Cerebellar nuclear complex (tissue), 1 donor: ENCODE data around the gene DNAH2.
"Not testable (repeated sequence)": the region's sequence is repeated elsewhere in the genome, so short reads cannot be mapped to it uniquely, and the experiment has no call there.

Experiments
- DNase-seq, 2 experiments: peaks; one replicate each; lab custom pipeline; 2025; lab: John Stamatoyannopoulos, UW

DNAH2 gene

DNA sequence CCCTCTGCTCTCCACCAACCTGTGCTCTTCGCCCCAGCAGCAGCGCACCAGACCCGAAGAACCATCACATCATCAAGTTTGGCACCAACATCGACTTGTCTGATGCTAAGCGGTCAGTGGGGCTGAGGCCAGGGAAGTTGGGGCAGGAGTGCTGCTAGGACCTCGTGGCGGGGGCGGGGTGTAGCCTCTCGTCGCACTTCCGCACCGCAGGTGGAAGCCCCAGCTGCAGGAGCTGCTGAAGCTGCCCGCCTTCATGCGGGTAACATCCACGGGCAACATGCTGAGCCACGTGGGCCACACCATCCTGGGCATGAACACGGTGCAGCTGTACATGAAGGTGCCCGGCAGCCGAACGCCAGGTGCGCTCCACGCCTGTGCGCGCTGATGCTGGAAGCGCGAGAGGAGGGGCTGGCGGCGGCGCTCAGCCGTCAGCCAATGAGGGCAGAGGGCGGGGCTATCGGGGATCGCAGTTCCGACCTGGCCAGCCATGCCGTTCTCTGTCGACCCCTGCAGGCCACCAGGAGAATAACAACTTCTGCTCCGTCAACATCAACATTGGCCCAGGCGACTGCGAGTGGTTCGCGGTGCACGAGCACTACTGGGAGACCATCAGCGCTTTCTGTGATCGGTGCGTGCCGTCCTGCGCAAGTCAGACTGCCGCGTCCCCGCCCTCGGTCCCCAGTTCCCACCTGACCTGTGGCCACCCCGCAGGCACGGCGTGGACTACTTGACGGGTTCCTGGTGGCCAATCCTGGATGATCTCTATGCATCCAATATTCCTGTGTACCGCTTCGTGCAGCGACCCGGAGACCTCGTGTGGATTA lies 134.1 kb downstream of the DNAH2 start:
- peak; percentile 37 to 81 for DNase-seq

DNA sequence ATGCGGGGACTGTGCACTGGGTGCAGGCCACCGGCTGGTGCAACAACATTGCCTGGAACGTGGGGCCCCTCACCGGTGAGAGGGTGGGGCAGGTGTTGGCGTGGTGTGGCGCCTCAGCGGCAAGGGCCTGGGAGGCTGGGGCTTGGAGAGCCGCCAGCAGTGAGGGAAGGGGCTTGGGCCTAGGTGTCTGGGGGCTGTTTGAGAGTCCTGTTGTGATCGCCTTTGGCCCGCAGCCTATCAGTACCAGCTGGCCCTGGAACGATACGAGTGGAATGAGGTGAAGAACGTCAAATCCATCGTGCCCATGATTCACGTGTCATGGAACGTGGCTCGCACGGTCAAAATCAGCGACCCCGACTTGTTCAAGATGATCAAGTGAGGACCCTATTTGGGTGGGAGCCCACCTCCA lies 134.7 kb downstream of the DNAH2 start:
- DNase-seq, result no peak

- no peak for DNase-seq
Measured at GRCh38 chr17:7852919-7853690, 135.6 kb downstream of the DNAH2 start.

- DNase-seq, result no peak
Measured at GRCh38 chr17:7853691-7854038, 136.1 kb downstream of the DNAH2 start.

GRCh38 chr17:7854078-7854777 lies 136.7 kb downstream of the DNAH2 start:
- no peak for DNase-seq

DNA sequence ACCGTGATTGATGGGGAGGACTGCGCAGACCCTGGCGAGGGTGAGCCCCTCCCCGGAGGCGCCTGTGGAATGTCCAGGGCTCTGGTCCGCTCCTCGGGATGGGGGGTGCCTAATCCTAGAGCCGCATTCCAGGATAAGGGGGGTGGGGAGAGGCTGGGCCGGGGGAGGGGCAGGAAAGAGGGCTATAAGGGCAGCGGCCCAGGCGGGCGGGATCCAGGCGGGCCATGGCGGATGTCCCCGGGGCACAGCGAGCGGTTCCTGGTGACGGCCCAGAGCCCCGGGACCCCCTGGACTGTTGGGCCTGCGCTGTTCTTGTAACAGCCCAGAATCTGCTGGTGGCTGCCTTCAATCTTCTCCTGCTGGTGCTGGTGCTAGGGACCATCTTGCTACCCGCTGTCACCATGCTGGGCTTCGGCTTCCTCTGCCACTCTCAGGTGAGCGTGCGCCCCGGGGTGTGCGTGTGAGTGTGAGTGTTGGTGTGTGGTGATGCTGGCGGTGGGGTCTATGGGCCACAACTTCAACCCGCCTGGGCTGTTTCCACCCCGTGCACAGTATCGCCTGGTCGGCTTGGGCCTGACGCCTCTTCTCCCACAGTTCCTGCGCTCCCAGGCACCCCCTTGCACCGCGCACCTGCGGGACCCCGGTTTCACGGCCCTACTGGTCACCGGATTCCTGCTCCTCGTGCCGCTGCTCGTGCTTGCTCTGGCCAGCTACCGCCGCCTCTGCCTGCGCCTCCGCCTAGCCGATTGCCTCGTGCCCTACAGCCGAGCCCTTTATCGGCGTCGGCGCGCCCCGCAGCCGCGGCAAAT lies 137.5 kb downstream of the DNAH2 start, which contains the start of gene TMEM88:
TSS of gene TMEM88 (plus strand) at position 216 of the 809 bp plus-strand sequence. CDS start at position 225, 9 bp downstream.
- no peak for DNase-seq

DNA sequence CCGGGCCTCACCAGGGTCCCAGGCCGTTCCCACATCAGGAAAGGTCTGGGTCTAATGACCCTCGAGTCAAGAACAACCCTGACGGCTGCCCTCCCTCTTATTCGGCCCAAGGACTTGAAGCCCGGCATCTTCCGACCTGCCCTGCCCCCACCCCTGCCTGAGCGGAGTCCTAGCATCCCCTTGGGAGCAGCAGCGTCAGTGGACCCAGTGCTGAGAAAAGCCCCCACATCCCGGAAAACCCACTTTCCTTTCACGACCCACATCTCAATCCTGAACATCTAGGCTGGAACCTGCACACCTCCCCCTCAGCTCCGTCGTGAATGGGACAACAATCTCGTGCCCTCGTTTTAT lies 138.1 kb downstream of the DNAH2 start:
- DNase-seq, result no peak

GRCh38 chr17:7856011-7856810 lies 138.7 kb downstream of the DNAH2 start:
- DNase-seq, result no peak

DNA sequence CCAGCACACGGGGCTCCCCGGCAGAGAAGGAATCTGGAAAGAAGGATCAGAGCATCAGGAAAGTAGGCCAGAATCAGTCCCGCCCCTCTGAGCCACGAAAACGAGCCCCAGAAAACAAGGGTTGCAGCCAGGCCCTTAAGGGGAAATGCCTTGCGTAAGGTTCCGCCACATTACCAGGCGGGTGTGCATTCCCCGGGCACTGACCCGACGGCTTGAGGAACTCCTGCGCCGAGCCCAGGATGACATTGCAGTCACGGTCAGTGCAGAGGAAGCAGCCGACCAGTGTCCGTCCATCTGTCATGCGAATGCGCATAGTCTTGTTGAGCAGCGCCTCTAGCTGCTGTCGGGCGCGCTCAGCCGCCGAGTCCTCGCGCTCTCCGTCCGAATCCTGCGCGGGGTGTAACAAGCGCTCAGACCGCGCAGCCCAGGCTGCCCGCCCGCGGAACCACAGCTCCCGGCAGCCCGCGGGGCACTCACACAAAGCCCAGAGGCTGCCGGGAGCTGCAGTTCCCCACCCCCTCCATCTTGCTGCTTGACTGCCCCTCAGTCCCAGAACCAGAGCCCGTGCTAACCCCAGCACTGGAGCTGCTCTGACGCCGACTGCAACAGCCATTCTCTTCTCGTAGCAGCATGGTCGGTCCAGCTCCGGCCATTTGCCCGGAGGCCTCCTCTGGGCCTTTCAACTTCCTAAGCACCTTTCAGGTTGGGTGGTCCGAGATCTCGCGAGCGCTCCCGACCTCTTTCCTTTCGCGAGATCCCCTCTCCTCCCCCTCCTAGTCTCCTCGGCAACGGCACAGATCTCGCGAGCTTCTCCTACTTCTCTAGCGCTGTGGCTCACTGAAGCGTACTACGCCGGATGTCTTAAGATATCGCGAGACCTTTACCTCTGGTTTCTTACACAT lies 139.5 kb downstream of the DNAH2 start, which contains the start of gene NAA38:
TSS of gene NAA38 (minus strand) at position 749 of the 902 bp plus-strand sequence. CDS start at position 653, 96 bp downstream.
- DNase-seq, result peak; percentile 76 to 90

DNA sequence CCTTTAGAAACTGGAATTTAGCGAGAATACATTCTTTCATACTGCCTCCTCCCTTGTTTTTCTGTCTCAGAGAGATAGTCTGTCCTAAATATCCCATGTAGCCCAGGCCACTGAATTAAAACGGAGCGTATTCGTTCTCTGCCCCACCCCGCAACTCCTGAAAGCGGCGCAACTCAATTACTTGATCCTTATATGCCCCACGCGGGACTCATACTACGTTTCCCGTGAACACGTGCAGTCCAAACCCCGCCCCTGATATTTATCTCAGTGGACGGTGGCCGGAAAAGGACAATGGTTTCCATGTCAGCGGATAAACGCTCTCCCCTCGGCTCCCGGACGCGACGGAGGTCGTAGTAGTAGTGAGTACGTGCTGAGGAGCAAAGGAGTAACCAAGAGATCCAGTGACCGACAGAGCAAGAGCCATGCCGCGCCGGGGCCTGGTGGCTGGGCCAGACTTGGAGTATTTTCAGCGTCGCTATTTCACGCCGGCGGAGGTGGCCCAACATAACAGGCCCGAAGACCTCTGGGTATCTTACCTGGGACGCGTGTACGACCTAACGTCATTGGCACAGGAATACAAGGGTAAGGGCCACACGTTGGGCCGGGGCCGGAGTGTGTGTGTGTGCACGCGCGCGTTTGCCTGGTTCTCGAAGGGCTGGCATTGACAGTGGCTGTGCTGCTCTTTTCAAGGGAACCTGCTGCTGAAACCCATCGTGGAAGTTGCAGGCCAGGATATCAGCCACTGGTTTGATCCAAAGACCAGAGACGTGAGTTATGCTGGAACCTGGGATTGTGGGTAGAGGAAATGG lies 140.4 kb downstream of the DNAH2 start, which contains the start of gene CYB5D1:
TSS of gene CYB5D1 (plus strand) at position 291 of the 809 bp plus-strand sequence. CDS start at position 423, 132 bp downstream.
- DNase-seq, result peak; percentile 46 to 85

DNA sequence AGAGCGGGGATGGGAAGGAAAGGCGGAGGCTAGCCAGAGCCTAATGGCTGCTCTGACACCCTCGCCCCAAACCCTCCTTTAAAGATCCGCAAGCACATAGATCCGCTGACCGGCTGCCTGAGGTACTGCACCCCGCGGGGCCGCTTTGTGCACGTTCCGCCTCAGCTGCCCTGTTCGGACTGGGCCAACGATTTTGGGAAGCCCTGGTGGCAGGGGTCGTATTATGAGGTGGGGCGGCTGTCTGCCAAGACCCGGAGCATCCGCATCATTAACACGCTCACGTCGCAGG lies 140.9 kb downstream of the DNAH2 start:
- DNase-seq, result no peak

- no peak for DNase-seq
Measured at GRCh38 chr17:7859028-7859427, 141.5 kb downstream of the DNAH2 start.

DNA sequence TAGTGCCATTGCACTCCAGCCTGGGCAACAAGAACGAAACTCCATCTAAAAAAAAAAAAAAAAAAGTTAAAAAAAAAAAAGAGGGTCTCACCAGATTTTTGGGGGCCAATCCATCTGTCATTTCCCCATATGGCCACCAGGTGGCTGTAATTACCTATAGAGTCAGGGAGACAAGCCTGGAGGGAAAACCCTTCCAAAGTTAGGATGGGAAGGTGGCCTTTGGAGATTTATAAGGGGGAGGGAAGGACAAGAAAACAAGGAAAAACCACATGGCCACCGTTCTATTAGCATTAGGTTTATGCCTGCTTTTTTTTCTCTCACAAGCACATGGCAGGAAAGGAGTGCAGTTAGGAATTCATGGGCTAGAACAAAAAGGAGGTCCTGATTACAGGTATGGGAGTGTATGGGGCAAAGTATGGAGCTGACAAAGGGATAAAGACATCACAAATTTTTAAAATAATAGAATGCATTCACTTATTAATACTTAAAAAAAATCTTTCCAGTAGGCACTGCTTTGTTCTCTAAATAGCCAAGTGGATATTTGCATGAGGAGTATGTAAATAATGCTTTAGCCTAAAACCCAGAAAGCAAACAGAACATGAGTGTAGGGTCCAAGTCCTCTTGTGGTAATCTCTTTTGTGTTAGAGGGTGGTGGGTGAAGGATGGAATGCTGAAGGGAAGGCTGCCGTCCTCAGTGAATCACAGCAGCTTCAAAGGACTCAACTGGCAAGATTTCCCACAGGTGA lies 145.3 kb downstream of the DNAH2 start:
- peak in 1 of 2 experiments; percentile 22 for DNase-seq

DNA sequence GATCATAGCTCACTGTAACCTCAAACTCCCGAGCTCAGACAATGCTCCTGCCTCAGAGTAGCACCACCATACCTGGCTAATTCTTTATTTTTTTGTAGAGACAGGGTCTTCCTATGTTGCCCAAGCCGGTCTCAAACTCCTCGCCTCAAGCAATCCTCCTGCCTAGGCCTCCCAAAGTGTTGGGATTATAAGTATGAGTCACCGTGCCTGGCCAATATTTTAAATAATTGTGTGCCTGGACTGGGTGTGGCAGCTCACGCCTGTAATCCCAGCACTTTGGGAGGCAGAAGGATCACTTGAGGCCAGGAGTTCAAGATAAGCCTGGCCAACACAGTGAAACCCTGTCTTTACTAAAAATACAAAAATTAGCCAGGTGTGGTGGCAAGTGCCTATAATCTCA lies 146.8 kb downstream of the DNAH2 start:
- DNase-seq, result not testable (repeated sequence)

GRCh38 chr17:7864995-7865650 lies 147.6 kb downstream of the DNAH2 start:
- DNase-seq, result no peak

DNA sequence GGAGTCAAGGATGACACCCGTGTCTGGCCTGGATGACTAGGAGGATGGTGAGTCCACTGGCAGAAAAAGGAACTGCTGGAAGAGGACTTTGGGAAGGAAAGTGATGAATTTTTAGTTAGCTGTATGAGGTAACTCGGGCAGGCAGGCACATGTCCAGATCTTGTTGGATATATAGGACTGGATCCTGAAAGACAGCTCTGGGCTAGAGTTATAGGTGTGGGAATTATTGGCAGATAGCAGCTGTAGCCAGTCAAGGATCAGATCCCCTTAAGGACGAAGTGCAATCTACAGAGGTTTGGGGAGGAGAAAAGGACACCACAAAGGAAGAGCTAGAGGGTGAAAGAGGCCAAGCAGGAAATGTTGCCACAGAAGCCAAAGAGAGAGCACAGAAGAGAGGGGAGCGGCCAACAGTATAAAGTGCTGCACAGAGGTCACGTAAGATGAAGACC lies 150.4 kb downstream of the DNAH2 start:
- DNase-seq, result no peak

DNA sequence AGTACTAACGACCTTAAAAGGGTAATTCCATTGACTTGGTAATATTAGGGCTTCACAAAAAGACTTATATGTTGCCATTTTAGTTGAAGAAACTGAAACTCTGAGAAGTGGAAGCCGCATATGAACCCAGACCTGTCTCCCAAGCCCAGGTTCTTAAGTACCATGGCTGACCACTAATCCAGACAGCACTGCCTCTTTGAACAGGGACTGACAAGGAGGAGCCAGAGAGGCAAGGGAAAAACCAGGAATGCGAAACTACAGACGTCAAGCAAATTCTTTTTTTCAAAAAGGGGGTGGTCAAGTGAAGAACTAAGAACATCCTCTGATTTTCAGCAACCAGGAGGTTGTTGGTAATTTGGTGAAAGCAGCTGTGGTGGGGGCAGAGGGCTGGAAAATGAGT lies 155.5 kb downstream of the DNAH2 start:
- DNase-seq, result no peak
